Esophagus squamous epithelium (tissue), 5 donors: ENCODE data around the gene SYNPO. TPM values are rescaled to one million over a fixed set of nuclear protein-coding genes. Genes with fewer than 3 reads are reported as not detected.

Experiments
- DNase-seq: peaks from one replicate; lab custom pipeline; 2025; lab: John Stamatoyannopoulos, UW
- H3K27ac ChIP-seq, 4 donors: fragments of 200-600 bp; sonication (generic); one replicate each; pipeline ENCODE4 v1.5.1; 2016 to 2019; ENCODE audit warnings: mild to moderate bottlenecking in 1 of 4
- H3K27me3 ChIP-seq, 4 donors: fragments of 200-600 bp; sonication (generic); 1 replicate in 3 of 4; 2 replicates in 1 of 4; pipeline versions ENCODE4 v1.5.1 to v1.6.0; 2017 to 2021; ENCODE audit warnings: antibody characterized with exemption in 1 of 4
- H3K36me3 ChIP-seq, 3 donors: fragments of 200-600 bp; sonication (generic); one replicate each; pipeline ENCODE4 v1.5.1; 2016 to 2019
- H3K4me1 ChIP-seq, 3 donors: fragments of 200-600 bp; sonication (generic); one replicate each; pipeline ENCODE4 v1.5.1; 2017 to 2019
- H3K4me3 ChIP-seq, 4 donors: fragments of 200-600 bp; sonication (generic); 1 replicate in 3 of 4; 2 replicates in 1 of 4; pipeline ENCODE4 v1.5.1; 2016 to 2019; ENCODE audit warnings: mild to moderate bottlenecking in 2 of 4, moderate library complexity in 1 of 4
- H3K9me3 ChIP-seq, 3 donors: fragments of 200-600 bp; sonication (generic); one replicate each; pipeline ENCODE4 v1.5.1; 2016 to 2019
- POLR2A ChIP-seq, 4 donors: fragments of 450-650 bp; IDR thresholded peaks; one replicate each; pipeline ENCODE4 v1.6.1; 2017; ENCODE audit warnings: antibody characterized with exemption in 4 of 4, mild to moderate bottlenecking in 4 of 4, moderate library complexity in 3 of 4
- WGBS, 2 donors: methylation state at CpG; one replicate each; pipeline ENCODE4 v1.1.5; 2018; 5-methylcytosine and 5-hydroxymethylcytosine counted together
- intact Hi-C: fragments of 100-400 bp; cut with DNase I; formaldehyde crosslinking; loops from one replicate; pipeline ENCODE4 v1.15.0; 2022
- total RNA-seq, 4 donors: library from RNA; depleted of rRNA; stranded (reverse); fragments of >200 nt; gene quantifications; one replicate each; pipeline ENCODE4 v1.1.0, GENCODE V29; 2016
- TF ChIP-seq, protein P1 (sequence below), 6 experiments: fragments of 450-650 bp in 4 of 6; fragments of 200-600 bp in 2 of 6; sonication (generic) in 2 of 6; IDR thresholded peaks; one replicate each; pipeline ENCODE4 v1.5.1; 2016 to 2019; ENCODE audit warnings: antibody characterized with exemption in 6 of 6, mild to moderate bottlenecking in 4 of 6, moderate library complexity in 4 of 6
- donor health status: DM: yes; HTN: yes; CAD: no.

The SYNPO gene
- total RNA-seq, 4 donors from 2014 or later: 2.5 to 8.8 (median 5.6) TPM

GRCh38 chr5:150641006-150641570 lies 628 bp downstream of the SYNPO start:
- H3K27ac ChIP-seq: peak overlapping the region; percentile 61 to 96 (median 85)
- TF ChIP-seq POLR2A (IDR thresholded peaks at IDR 0.05): no peak
- TF ChIP-seq, protein P1, sequence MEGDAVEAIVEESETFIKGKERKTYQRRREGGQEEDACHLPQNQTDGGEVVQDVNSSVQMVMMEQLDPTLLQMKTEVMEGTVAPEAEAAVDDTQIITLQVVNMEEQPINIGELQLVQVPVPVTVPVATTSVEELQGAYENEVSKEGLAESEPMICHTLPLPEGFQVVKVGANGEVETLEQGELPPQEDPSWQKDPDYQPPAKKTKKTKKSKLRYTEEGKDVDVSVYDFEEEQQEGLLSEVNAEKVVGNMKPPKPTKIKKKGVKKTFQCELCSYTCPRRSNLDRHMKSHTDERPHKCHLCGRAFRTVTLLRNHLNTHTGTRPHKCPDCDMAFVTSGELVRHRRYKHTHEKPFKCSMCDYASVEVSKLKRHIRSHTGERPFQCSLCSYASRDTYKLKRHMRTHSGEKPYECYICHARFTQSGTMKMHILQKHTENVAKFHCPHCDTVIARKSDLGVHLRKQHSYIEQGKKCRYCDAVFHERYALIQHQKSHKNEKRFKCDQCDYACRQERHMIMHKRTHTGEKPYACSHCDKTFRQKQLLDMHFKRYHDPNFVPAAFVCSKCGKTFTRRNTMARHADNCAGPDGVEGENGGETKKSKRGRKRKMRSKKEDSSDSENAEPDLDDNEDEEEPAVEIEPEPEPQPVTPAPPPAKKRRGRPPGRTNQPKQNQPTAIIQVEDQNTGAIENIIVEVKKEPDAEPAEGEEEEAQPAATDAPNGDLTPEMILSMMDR (IDR thresholded peaks at IDR 0.05): no peak
- H3K36me3 ChIP-seq: no peaks in the 10 kb centered on the region
- H3K27me3 ChIP-seq: no peaks in the 10 kb centered on the region
- H3K4me3 ChIP-seq: peak overlapping the region in 2 of 4 donors; percentile 5 to 45
- 27 to 49% methylated on average over 7 to 8 of the region's 9 CpGs for whole genome bisulfite sequencing, 2 donors
- peaks cover 49 to 100% (median 94%) of the 10 kb centered on the region in 3 donors for H3K4me1 ChIP-seq
- no peak for DNase-seq
- intact Hi-C loops: no loop called here
- H3K9me3 ChIP-seq: no peaks in the 10 kb centered on the region

DNA sequence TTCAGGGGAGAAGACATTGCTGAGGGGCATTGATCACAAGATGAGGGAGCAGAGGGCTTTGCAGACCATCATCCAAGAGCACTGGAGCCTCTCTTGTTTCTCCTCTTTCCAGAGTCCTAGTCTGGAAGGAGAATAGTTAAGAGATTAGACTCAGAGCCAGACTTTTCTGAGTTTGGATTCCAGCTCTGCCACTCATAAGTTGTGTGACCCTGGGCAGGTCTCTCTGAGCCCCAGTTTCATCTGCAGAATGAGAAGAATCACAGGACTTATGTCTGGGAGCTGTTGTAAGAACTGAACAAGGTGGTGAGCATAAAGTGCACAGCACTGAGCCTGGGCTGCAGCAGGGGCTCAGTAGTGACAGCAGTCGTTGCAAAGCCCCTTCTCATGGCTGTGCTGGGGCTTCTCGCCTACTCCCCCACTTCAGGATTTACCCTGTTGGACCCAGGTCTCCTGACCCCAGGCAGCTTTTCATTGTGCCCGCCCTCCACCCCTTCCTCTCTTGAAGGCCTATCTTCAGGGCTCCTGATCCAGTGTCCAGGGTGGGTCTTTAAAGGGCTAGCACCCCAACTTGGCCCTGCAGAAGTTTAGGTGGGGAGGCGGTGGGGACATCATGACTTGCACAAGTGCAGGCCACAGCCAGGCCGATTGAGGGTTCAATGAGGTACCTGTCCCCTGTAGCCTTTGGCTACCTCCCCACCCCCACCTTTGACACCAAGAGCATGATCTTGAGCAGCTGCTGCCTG lies 1.5 kb downstream of the SYNPO start:
- H3K27ac ChIP-seq: peak overlapping the region; percentile 61 to 96 (median 85)
- peaks cover 40 to 94% (median 85%) of the 10 kb centered on the region in 3 donors for H3K4me1 ChIP-seq
- intact Hi-C loops: no loop called here
- no peaks in the 10 kb centered on the region for H3K9me3 ChIP-seq
- DNase-seq: no peak
- no peaks in the 10 kb centered on the region for H3K36me3 ChIP-seq
- 40 to 60% methylated on average over 1 to 5 of the region's 5 CpGs for WGBS, 2 donors
- H3K4me3 ChIP-seq: peak overlapping the region in 1 of 4 donors; percentile 45
- no peaks in the 10 kb centered on the region for H3K27me3 ChIP-seq
- TF ChIP-seq POLR2A (IDR thresholded peaks at IDR 0.05): no peak
- TF ChIP-seq, protein P1 (IDR thresholded peaks at IDR 0.05): no peak

DNA sequence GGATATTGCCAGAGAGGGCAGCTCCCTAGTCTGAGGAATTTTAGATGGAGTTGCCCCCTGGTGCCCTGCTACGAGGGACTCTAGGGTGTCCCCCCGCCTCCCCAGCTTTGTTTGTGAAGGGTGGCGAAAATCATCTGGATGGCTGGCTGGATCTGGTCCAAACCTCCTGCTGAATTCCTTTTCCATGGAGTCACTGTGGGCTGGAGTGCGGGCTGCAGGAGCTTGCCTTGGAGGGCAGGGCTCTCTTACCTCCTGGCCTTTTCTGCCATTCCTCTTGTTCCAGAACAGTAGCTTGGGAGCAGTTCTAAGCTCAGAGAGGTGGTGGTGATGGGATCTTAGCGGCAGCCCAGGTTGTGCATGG lies 2.1 kb downstream of the SYNPO start:
- 6 to 39% methylated on average over 4 to 5 of the region's 5 CpGs for WGBS, 2 donors
- Histone ChIP-seq H3K9me3 (no peaks in the 10 kb centered on the region), H3K4me3 (peak overlapping the region in 1 of 4 donors; percentile 29), H3K27me3 (no peaks in the 10 kb centered on the region), H3K4me1 (peaks cover 40 to 89% (median 80%) of the 10 kb centered on the region in 3 donors), H3K27ac (peak overlapping the region; percentile 61 to 96 (median 85)), H3K36me3 (no peaks in the 10 kb centered on the region)
- intact Hi-C loops: no loop called here
- TF ChIP-seq, protein P1 (IDR thresholded peaks at IDR 0.05): no peak
- no peak for TF ChIP-seq POLR2A (IDR thresholded peaks at IDR 0.05)
- no peak for DNase-seq

DNA sequence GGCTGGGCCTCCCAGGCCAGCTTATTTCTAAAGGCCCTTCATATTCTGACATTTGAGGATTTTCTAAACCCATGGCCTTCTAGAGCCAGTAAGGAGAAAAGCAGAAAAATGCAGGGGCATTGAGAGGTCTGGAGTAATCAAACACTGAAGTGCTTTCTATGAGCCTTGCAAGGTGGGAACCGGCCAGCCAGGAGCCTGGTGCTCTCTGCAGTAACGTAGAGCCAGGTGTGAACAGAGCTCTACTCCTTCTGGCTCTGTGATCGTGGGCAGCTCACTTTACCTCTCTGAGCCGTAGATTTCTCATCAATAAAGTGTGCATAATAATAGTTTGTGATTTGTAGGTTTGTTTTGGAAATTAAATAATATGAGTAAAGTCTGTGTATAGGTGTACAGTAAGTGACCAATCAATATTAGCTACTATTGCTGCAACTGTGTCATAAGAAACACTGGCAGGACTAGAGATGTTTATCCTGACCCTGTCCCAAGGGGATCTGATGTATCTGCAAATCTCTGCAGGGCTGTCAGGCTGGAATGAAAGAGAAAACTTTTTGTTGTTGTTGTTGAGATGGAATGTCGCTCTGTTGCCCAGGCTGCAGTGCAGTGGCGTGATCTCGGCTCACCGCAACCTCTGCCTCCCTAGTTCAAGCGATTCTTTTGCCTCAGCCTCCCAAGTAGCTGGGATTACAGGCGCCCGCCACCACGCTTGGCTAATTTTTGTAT lies 2.7 kb downstream of the SYNPO start:
- peak overlapping the region in 1 of 4 donors; percentile 29 for H3K4me3 ChIP-seq
- 66 to 87% methylated on average over 9 to 12 of the region's 12 CpGs for WGBS, 2 donors
- intact Hi-C loops: no loop called here
- peak overlapping the region; percentile 61 to 96 (median 85) for H3K27ac ChIP-seq
- H3K27me3 ChIP-seq: no peaks in the 10 kb centered on the region
- H3K36me3 ChIP-seq: peaks cover 0 to 2% (median under 1%) of the 10 kb centered on the region in 3 donors
- no peak for TF ChIP-seq POLR2A (IDR thresholded peaks at IDR 0.05)
- TF ChIP-seq, protein P1 (IDR thresholded peaks at IDR 0.05): no peak
- H3K4me1 ChIP-seq: peaks cover 40 to 89% (median 76%) of the 10 kb centered on the region in 3 donors
- H3K9me3 ChIP-seq: no peaks in the 10 kb centered on the region
- no peak for DNase-seq
